Ishikawa (cell line): ENCODE measurements around the gene RASA2.
A peak's percentile ranks its signal among the peaks of the same experiment; 100 is the strongest.

Experiments
- CEBPB ChIP-seq: IDR thresholded peaks from 2 replicates; pipeline ENCODE4 v1.6.1; 2012
- CREB1 ChIP-seq: IDR thresholded peaks from 2 replicates; pipeline ENCODE4 v1.6.1; 2012; ENCODE audit warnings: low read depth
- EGR1 ChIP-seq: IDR thresholded peaks from 2 replicates; pipeline ENCODE4 v1.6.1; 2012
- EP300 ChIP-seq: IDR thresholded peaks from 2 replicates; pipeline ENCODE4 v1.6.1; 2012; ENCODE audit warnings: borderline replicate concordance
- FOXM1 ChIP-seq: IDR thresholded peaks from 2 replicates; pipeline ENCODE4 v1.6.1; 2012; ENCODE audit warnings: low read depth, borderline replicate concordance
- NFIC ChIP-seq: IDR thresholded peaks from 2 replicates; pipeline ENCODE4 v1.6.1; 2012
- RAD21 ChIP-seq: IDR thresholded peaks from 2 replicates; pipeline ENCODE4 v1.6.1; 2012; ENCODE audit warnings: low read depth
- TAF1 ChIP-seq: IDR thresholded peaks from 2 replicates; pipeline ENCODE4 v1.6.1; 2012; ENCODE audit warnings: low read depth, mild to moderate bottlenecking
- TCF12 ChIP-seq: IDR thresholded peaks from 2 replicates; pipeline ENCODE4 v1.6.1; 2012; ENCODE audit warnings: low read depth
- TEAD4 ChIP-seq: IDR thresholded peaks from 2 replicates; pipeline ENCODE4 v1.6.1; 2012
- YY1 ChIP-seq: IDR thresholded peaks from 2 replicates; pipeline ENCODE4 v1.6.1; 2012; ENCODE audit warnings: low read depth
- ZBTB7A ChIP-seq: IDR thresholded peaks from 2 replicates; pipeline ENCODE4 v1.6.1; 2012; ENCODE audit warnings: low read depth
- TF ChIP-seq, protein P1 (sequence below): IDR thresholded peaks from 2 replicates; pipeline ENCODE4 v1.6.1; 2012
- TF ChIP-seq, protein P2 (sequence below): IDR thresholded peaks from 2 replicates; pipeline ENCODE4 v1.6.1; 2012; ENCODE audit warnings: low read depth, mild to moderate bottlenecking
- TF ChIP-seq, protein P3 (sequence below): IDR thresholded peaks from 2 replicates; pipeline ENCODE4 v1.6.1; 2012

RASA2 gene, protein sequence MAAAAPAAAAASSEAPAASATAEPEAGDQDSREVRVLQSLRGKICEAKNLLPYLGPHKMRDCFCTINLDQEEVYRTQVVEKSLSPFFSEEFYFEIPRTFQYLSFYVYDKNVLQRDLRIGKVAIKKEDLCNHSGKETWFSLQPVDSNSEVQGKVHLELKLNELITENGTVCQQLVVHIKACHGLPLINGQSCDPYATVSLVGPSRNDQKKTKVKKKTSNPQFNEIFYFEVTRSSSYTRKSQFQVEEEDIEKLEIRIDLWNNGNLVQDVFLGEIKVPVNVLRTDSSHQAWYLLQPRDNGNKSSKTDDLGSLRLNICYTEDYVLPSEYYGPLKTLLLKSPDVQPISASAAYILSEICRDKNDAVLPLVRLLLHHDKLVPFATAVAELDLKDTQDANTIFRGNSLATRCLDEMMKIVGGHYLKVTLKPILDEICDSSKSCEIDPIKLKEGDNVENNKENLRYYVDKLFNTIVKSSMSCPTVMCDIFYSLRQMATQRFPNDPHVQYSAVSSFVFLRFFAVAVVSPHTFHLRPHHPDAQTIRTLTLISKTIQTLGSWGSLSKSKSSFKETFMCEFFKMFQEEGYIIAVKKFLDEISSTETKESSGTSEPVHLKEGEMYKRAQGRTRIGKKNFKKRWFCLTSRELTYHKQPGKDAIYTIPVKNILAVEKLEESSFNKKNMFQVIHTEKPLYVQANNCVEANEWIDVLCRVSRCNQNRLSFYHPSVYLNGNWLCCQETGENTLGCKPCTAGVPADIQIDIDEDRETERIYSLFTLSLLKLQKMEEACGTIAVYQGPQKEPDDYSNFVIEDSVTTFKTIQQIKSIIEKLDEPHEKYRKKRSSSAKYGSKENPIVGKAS

DNA sequence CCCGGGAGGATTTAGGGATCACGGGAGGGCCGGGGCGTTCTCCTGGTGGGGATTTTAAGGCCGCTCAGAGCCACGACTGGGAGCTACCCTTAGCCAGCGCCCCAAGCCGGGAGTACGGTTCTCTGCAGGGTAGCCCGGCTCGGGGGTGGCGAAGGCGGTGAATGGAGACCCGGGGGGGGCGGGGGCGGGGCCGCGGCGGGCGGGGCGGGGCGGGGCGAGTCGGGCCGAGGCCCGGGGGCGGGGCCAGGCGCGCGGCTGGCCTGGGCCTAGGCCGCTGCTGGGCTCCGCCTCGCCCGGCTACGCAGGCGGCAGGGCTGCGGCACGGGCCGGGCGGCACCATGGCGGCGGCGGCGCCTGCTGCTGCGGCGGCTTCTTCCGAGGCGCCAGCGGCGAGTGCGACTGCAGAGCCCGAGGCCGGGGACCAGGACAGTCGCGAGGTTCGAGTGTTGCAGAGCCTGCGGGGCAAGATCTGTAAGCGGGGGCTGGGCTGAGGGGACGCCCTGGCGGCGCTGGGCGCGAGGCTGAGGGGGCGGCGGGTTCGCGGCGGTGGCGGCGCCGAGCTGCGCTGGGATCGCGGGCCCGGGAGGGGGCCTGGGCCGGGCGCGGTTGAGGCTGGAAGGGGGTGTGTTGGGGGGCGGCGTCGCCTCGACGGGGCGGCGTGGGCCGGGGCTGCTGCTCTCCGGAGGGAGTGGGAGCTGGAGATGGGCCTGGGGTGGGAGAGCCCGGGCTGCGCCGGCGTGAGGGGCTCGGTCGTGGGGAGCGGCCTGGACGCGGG lies at the start of gene RASA2:
Gene RASA2, plus strand, starts transcription at position 282 of the 775 bp plus-strand sequence. Its CDS starts 57 bp downstream, at position 339.
- TF ChIP-seq, protein P1, sequence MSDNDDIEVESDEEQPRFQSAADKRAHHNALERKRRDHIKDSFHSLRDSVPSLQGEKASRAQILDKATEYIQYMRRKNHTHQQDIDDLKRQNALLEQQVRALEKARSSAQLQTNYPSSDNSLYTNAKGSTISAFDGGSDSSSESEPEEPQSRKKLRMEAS, result no peak; the same call in 1 of the 2 replicates
- TF ChIP-seq TCF12 (0 out of 2 replicates have a peak, but pooled peaks have one; percentile 24), YY1 (peak; percentile 87), ZBTB7A (no peak; the same call in 1 of the 2 replicates), EP300 (no peak), EGR1 (no peak), RAD21 (no peak), FOXM1 (no peak), TAF1 (peak; percentile 23; the same call in 1 of the 2 replicates)
- TF ChIP-seq, protein P2, sequence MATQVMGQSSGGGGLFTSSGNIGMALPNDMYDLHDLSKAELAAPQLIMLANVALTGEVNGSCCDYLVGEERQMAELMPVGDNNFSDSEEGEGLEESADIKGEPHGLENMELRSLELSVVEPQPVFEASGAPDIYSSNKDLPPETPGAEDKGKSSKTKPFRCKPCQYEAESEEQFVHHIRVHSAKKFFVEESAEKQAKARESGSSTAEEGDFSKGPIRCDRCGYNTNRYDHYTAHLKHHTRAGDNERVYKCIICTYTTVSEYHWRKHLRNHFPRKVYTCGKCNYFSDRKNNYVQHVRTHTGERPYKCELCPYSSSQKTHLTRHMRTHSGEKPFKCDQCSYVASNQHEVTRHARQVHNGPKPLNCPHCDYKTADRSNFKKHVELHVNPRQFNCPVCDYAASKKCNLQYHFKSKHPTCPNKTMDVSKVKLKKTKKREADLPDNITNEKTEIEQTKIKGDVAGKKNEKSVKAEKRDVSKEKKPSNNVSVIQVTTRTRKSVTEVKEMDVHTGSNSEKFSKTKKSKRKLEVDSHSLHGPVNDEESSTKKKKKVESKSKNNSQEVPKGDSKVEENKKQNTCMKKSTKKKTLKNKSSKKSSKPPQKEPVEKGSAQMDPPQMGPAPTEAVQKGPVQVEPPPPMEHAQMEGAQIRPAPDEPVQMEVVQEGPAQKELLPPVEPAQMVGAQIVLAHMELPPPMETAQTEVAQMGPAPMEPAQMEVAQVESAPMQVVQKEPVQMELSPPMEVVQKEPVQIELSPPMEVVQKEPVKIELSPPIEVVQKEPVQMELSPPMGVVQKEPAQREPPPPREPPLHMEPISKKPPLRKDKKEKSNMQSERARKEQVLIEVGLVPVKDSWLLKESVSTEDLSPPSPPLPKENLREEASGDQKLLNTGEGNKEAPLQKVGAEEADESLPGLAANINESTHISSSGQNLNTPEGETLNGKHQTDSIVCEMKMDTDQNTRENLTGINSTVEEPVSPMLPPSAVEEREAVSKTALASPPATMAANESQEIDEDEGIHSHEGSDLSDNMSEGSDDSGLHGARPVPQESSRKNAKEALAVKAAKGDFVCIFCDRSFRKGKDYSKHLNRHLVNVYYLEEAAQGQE, result no peak; the same call in 1 of the 2 replicates
- TF ChIP-seq, protein P3, sequence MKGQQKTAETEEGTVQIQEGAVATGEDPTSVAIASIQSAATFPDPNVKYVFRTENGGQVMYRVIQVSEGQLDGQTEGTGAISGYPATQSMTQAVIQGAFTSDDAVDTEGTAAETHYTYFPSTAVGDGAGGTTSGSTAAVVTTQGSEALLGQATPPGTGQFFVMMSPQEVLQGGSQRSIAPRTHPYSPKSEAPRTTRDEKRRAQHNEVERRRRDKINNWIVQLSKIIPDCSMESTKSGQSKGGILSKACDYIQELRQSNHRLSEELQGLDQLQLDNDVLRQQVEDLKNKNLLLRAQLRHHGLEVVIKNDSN, result no peak

DNA sequence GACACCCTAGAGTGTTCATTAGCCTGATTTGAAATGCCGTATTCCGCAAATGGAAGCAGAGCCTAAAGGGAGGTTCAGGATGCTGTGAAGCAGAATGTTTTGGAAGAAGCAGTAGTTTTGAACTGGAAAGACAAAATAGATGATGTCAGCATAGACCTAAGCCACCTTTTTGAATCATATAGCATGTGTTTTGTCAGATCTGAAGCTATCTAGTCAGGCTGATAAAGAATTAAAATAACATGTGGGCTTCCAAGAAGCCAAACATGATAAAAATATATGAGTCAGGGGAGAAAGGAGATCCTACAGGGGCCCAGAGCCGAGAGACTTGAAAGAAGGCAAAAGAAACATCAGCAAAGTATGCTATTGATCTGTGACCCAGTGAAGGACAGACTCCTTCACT lies 47.2 kb upstream of the RASA2 start:
- TF ChIP-seq EGR1 (no peak), ZBTB7A (no peak), TCF12 (no peak), CEBPB (no peak), NFIC (no peak), CREB1 (no peak)
- TF ChIP-seq, protein P2, result no peak
- TF ChIP-seq, protein P3, result no peak

DNA sequence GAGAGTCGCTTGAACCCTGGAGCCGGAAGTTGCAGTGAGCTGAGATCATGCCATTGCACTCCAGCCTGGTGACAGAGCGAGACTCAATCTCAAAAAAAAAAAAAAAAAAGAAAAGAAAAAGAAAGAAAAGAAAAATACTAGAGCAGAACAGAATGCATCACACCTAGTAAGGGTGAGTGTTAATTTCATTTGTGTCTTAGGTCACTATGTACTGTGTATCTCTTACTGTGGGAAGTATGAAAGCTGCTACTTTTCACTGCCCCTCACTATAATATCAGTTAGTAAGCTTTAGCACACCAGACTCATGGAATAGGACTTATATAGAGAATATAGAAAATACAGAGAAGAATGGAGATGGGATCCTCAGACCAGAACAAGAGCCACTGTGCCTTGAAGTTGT lies 45.9 kb upstream of the RASA2 start:
- no peak for TF ChIP-seq EGR1
- no peak for TF ChIP-seq TCF12
- TF ChIP-seq RAD21, result no peak
- TF ChIP-seq YY1, result no peak
- TF ChIP-seq TEAD4, result no peak
- TF ChIP-seq CREB1, result no peak
- TF ChIP-seq ZBTB7A, result no peak
- TF ChIP-seq, protein P2, result no peak
- TF ChIP-seq FOXM1, result no peak
- TF ChIP-seq EP300, result no peak
- no peak for TF ChIP-seq TAF1
